Natural killer cell treated with Interleukin-12 subunit alpha and Interleukin-12 subunit beta and Interleukin-15 and Interleukin-18, amount 100 ng/mL, for 72 hours (primary cell): Measurements from ENCODE around the gene IFIT5. TPM values are rescaled to one million over a fixed set of nuclear protein-coding genes. Genes with fewer than 3 reads are reported as not detected.

Experiments
- ATAC-seq, 2 donors: fragments of 150-1000 bp; cut with Tn5 transposase in 1 of 2; sonication (Bioruptor Pico), chemical (Tn5 transposase) in 1 of 2; 2 replicates each; pipeline ENCODE4 v1.10.0; 2021
- DNase-seq: peaks from one replicate; pipeline ENCODE4 v3.0.0; 2022; ENCODE audit warnings: low spot score
- H3K27ac Mint-ChIP-seq, 2 donors: 1 replicate in 1 of 2; 2 replicates in 1 of 2; pipeline ENCODE4 v1.8.0; 2022; ENCODE audit warnings: mixed read lengths in 2 of 2, mild to moderate bottlenecking in 1 of 2, moderate library complexity in 1 of 2
- H3K27me3 Mint-ChIP-seq, 2 donors: 1 replicate in 1 of 2; 2 replicates in 1 of 2; pipeline ENCODE4 v1.8.0; 2022; ENCODE audit warnings: mixed read lengths in 2 of 2
- H3K36me3 Mint-ChIP-seq: one replicate; pipeline ENCODE4 v1.8.0; 2022; ENCODE audit warnings: mixed read lengths
- H3K4me1 Mint-ChIP-seq, 2 donors: 1 replicate in 1 of 2; 2 replicates in 1 of 2; pipeline ENCODE4 v1.8.0; 2022; ENCODE audit warnings: low read depth in 2 of 2, mixed read lengths in 2 of 2, mild to moderate bottlenecking in 1 of 2
- H3K4me3 Mint-ChIP-seq: one replicate; pipeline ENCODE4 v1.8.0; 2022; ENCODE audit warnings: mixed read lengths
- H3K9me3 Mint-ChIP-seq: 2 replicates; pipeline ENCODE4 v1.8.0; 2022; ENCODE audit warnings: mixed read lengths
- total RNA-seq, 2 donors: library from RNA; stranded (reverse); gene quantifications; one replicate each; pipeline ENCODE4 v1.2.3, GENCODE V29; 2022

The IFIT5 gene
- total RNA-seq, 2 donors from 2014 or later = 5.2 to 17.5 TPM

DNA sequence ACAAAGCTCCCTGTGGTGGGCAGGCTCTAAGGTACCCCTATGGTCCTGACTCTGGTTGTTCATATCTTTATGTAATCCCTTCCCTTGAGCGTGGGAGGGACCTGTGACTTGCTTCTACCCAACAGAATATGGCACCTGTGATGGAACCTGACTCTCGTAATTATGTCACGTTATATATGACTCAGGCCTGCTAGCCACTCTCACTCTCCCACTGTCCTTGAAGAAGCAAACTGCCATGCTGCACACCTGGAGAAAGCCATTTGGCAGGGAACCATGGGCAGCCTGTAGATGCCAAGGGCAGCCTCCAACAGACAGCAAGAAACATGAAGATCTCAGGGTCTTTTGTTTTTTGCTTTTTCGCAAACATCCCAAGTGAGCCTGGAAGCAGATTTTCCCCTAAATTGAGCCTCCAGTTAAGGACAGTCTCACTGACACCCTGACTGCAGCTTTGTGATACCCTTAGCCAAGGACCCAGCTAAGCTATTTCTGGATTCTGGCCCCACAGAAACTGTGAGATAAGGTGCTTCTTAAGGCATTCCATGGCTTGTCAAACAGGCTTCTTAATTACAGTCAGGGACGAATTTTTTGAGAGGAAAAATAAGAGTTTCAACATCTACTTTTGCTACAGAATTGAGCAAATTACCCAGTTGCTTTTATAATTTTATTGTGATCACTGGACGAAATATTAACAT lies 49.6 kb downstream of the IFIT5 start:
- ATAC-seq (no peak), DNase-seq (no peak)
- H3K36me3 Mint-ChIP-seq = no peaks in the 10 kb centered on the region
- peaks cover 32 to 37% of the 10 kb centered on the region in 2 donors for H3K27me3 Mint-ChIP-seq
- no peak overlapping the region for H3K27ac Mint-ChIP-seq
- H3K4me1 Mint-ChIP-seq = no peaks in the 10 kb centered on the region
- H3K9me3 Mint-ChIP-seq = no peaks in the 10 kb centered on the region
- no peak overlapping the region for H3K4me3 Mint-ChIP-seq

DNA sequence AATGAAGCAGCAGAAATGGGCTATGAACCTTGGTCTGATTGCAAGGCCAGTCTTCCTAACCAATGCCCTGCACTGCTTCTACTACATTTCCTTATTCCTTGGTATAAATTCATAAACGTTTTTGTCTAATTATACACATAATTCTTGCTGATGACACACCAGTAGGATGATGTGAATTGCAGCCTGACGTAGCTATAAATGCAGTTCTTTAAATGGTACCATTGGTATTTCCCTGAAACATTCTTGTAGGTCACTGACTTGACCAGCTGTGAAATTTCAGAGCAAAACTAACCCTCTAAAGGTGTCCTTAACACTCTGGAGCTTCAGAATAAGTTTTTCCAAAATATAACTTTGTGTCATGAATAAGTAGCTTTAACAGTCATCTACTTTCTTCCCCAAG lies 50.8 kb downstream of the IFIT5 start:
- DNase-seq = no peak
- no peaks in the 10 kb centered on the region for H3K36me3 Mint-ChIP-seq
- H3K4me1 Mint-ChIP-seq = peaks cover 0 to 2% of the 10 kb centered on the region in 2 donors
- ATAC-seq = no peak
- H3K27ac Mint-ChIP-seq = no peak overlapping the region
- H3K27me3 Mint-ChIP-seq = peaks cover 29 to 36% of the 10 kb centered on the region in 2 donors
- H3K9me3 Mint-ChIP-seq = no peaks in the 10 kb centered on the region
- H3K4me3 Mint-ChIP-seq = no peak overlapping the region

DNA sequence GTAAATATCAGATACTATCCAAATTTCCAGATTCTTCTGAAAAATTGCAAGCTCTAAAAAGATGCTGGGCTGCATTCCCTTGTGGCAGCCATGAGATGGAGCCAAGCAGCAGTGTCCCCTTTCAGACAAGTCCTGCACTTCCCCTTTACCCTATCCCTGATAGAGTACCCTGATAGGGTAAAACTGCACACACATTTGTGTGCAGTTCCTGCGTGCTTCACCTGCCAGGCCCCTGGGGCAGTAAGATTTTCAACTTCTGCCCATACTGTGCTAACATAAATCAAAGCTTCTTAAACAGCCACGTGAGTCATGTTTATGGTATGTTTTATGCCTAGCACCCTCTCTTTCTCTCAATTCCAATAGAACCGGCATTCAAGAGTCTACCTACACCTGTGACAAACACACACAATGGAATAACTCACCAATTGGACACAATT lies 52.2 kb downstream of the IFIT5 start:
- ATAC-seq (no peak), DNase-seq (no peak)
- Mint-ChIP-seq H3K4me3 (no peak overlapping the region), H3K36me3 (no peaks in the 10 kb centered on the region), H3K9me3 (no peaks in the 10 kb centered on the region), H3K27ac (no peak overlapping the region), H3K4me1 (peaks cover 10 to 11% of the 10 kb centered on the region in 2 donors), H3K27me3 (peaks cover 24 to 27% of the 10 kb centered on the region in 2 donors)

DNA sequence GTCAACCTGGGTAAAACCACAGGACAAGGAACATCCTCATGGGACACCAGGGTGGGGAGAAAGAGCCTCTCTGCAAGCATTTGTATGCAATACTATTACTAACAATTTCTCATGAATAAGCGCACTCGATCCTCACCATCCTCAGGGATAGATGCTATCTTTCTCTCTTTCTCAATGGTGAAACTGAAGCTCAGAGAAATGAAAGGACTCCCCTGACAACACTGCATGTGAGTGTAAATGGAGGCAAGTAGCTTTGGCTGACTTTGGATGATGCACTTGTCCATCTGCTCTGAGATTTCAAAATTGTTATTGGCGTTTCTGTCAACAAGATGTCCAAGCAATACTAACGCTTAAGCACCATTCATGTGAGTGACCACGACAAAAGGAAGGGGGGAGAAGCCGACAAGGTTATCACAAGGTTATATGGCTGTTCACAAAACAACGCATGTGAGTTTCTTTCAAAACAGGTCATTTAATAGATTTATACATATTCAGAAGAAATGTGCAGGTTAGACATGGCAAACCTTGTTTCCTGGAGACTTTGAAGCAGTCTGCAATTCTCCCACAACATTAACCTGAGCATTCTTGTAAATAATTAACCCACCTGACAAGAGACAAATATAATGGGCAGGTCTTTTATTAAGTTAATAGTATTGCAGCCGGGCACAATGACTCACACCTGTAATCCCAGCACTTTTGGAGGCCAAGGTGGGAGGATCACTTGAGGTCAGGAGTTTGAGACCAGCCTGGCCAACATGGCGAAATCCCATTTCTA lies 54.0 kb downstream of the IFIT5 start:
- H3K4me3 Mint-ChIP-seq = no peak overlapping the region
- no peak overlapping the region for H3K27ac Mint-ChIP-seq
- H3K9me3 Mint-ChIP-seq = no peaks in the 10 kb centered on the region
- ATAC-seq (no peak), DNase-seq (no peak)
- H3K36me3 Mint-ChIP-seq = no peaks in the 10 kb centered on the region
- H3K4me1 Mint-ChIP-seq = peaks cover 10 to 11% of the 10 kb centered on the region in 2 donors
- H3K27me3 Mint-ChIP-seq = peaks cover 20 to 22% of the 10 kb centered on the region in 2 donors

DNA sequence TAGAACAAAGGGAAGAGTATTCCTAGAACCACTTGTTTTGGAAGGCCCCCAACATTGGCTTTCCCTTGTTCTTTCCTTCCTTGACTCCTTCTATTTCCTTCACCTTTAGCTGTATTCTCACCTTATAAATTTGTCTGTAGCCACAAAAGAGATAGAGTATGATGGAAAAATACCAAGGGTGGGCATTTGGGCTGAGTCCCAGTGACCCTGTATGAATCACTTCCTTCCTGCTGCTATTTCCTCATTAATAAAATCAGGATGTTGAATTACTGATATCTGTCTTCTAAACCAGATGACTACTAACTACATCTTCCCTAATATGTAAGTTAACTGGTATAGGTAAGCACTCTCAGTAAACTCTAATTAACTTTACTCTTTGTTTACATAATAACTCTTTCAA lies 55.1 kb downstream of the IFIT5 start:
- Mint-ChIP-seq H3K9me3 (no peaks in the 10 kb centered on the region), H3K4me3 (no peak overlapping the region), H3K27me3 (peaks cover 24 to 33% of the 10 kb centered on the region in 2 donors), H3K4me1 (peaks cover 10 to 11% of the 10 kb centered on the region in 2 donors), H3K27ac (no peak overlapping the region), H3K36me3 (no peaks in the 10 kb centered on the region)
- DNase-seq (no peak), ATAC-seq (no peak)

Other genes with a start within 250 kb of the IFIT5 start
- gene CH25H, start 207.3 kb upstream of the IFIT5 start, total RNA-seq = not detected
- gene LIPA, start 162.8 kb upstream of the IFIT5 start, total RNA-seq = 10 to 100 TPM; 13.0 to 24.8 TPM
- gene IFIT2, start 112.5 kb upstream of the IFIT5 start, total RNA-seq = 1 to 10 TPM; 1.5 to 1.7 TPM
- 1 to 10 TPM; 2.6 to 3.0 TPM for gene IFIT3, start 86.6 kb upstream of the IFIT5 start, total RNA-seq
- not detected for gene IFIT1B, start 36.5 kb upstream of the IFIT5 start, total RNA-seq
- gene IFIT1, start 21.9 kb upstream of the IFIT5 start, total RNA-seq = under 1 TPM; 0.36 to 0.69 TPM
- not detected for gene SLC16A12, start 121.0 kb downstream of the IFIT5 start, total RNA-seq
- 10 to 100 TPM in 1 of 2 donors, 1 to 10 TPM in 1; 4.5 to 10.5 TPM for gene PANK1, start 230.7 kb downstream of the IFIT5 start, total RNA-seq